Stimulated activated CD4-positive, alpha-beta T cell treated with anti-CD3 and anti-CD28 coated beads, Interleukin-12 subunit alpha, Interleukin-12 subunit beta, amount 100 ng/mL, for 4 hours (primary cell): ENCODE data around the gene SPATA20.

ENCODE experiments used
- DNase-seq: peaks from one replicate; pipeline ENCODE4 v3.0.0-alpha.2; 2020

The SPATA20 gene

GRCh38 chr17:50540560-50541401 is 6.2 kb upstream of the SPATA20 start:
- no peak for DNase-seq

GRCh38 chr17:50541402-50541715 is 5.6 kb upstream of the SPATA20 start:
- no peak for DNase-seq

GRCh38 chr17:50541716-50542688 is 5.0 kb upstream of the SPATA20 start:
- DNase-seq = peak; percentile 87

GRCh38 chr17:50542795-50543774 is 3.9 kb upstream of the SPATA20 start:
- DNase-seq = no peak

GRCh38 chr17:50544516-50544915 is 2.5 kb upstream of the SPATA20 start:
- no peak for DNase-seq

- no peak for DNase-seq
Observed at GRCh38 chr17:50545311-50545710, 1.7 kb upstream of the SPATA20 start.

GRCh38 chr17:50546701-50547034 is 306 bp upstream of the SPATA20 start:
- no peak for DNase-seq

GRCh38 chr17:50547736-50548083 is 736 bp downstream of the SPATA20 start:
- no peak for DNase-seq

GRCh38 chr17:50548831-50549230 is 1.9 kb downstream of the SPATA20 start:
- DNase-seq = no peak

GRCh38 chr17:50549256-50549941 is 2.4 kb downstream of the SPATA20 start:
- no peak for DNase-seq

- no peak for DNase-seq
Observed at GRCh38 chr17:50549969-50550368, 3.0 kb downstream of the SPATA20 start.

- DNase-seq = no peak
Observed at GRCh38 chr17:50550661-50551432, 3.9 kb downstream of the SPATA20 start.

- no peak for DNase-seq
Observed at GRCh38 chr17:50551433-50551815, 4.5 kb downstream of the SPATA20 start.

GRCh38 chr17:50551884-50552283 is 4.9 kb downstream of the SPATA20 start:
- DNase-seq = no peak

GRCh38 chr17:50554201-50554600 is 7.2 kb downstream of the SPATA20 start:
- no peak for DNase-seq

GRCh38 chr17:50556803-50557202 is 9.8 kb downstream of the SPATA20 start:
- no peak for DNase-seq

- no peak for DNase-seq
Observed at GRCh38 chr17:50557630-50558029, 10.7 kb downstream of the SPATA20 start.

GRCh38 chr17:50558091-50558490 is 11.1 kb downstream of the SPATA20 start:
- DNase-seq = no peak

- no peak for DNase-seq
Observed at GRCh38 chr17:50558581-50558940, 11.6 kb downstream of the SPATA20 start.

- DNase-seq = no peak
Observed at GRCh38 chr17:50558941-50559614, 12.1 kb downstream of the SPATA20 start.

- DNase-seq = peak; percentile 19
Observed at GRCh38 chr17:50559674-50560184, 12.8 kb downstream of the SPATA20 start.
